ENCODE results near the gene POLR1B. TPM values are rescaled to one million over a fixed set of nuclear protein-coding genes. Genes with fewer than 3 reads are reported as not detected.
"Not testable (repeated sequence)": the region's sequence is repeated elsewhere in the genome, so short reads cannot be mapped to it uniquely, and the experiment has no call there.

POLR1B gene
- 7.8 and 12.6 TPM in 2 replicates for total RNA-seq
- polyA plus RNA-seq: 8.4 and 9.9 TPM in 2 replicates

- Histone ChIP-seq H3K27ac (peak within 1 kb of the TSS; percentile 92), H3K9me3 (ENCODE audit: low read depth) (no peaks in the 10 kb centered on the region), H3K4me1 (ENCODE audit: low read depth) (no peaks in the 10 kb centered on the region), H3K36me3 (peaks cover 6% of the 10 kb centered on the region), H3K4me3 (peak within 1 kb of the TSS; percentile 70), H3K27me3 (no peaks in the 10 kb centered on the region)
- peak; percentile 79 to 88 for DNase-seq (ENCODE audit: low read depth in 1 of 2, low spot score in 1 of 2)
- no peak for TF ChIP-seq CTCF (IDR thresholded peaks at IDR 0.05; ENCODE audit: low read depth, low read length)
Measured at GRCh38 chr2:112542123-112542983, at the start of gene POLR1B. POLR1B (plus strand) TSS chr2:112542465; CDS start chr2:112542495, 30 bp downstream.

- Histone ChIP-seq H3K36me3 (peaks cover 5% of the 10 kb centered on the region), H3K27me3 (no peaks in the 10 kb centered on the region), H3K9me3 (ENCODE audit: low read depth) (no peaks in the 10 kb centered on the region), H3K4me3 (no peak overlapping the region), H3K27ac (no peak overlapping the region), H3K4me1 (ENCODE audit: low read depth) (no peaks in the 10 kb centered on the region)
- TF ChIP-seq CTCF (IDR thresholded peaks at IDR 0.05; ENCODE audit: low read depth, low read length): peak; percentile 17
- peak in 1 of 2 donors; percentile 13 for DNase-seq (ENCODE audit: low read depth in 1 of 2, low spot score in 1 of 2)
Measured at GRCh38 chr2:112493048-112493447, 49.2 kb upstream of the POLR1B start.

GRCh38 chr2:112493858-112494648, 48.2 kb upstream of the POLR1B start:
- Histone ChIP-seq H3K9me3 (ENCODE audit: low read depth) (no peaks in the 10 kb centered on the region), H3K27ac (no peak overlapping the region), H3K36me3 (peaks cover 5% of the 10 kb centered on the region), H3K27me3 (no peaks in the 10 kb centered on the region), H3K4me1 (ENCODE audit: low read depth) (no peaks in the 10 kb centered on the region), H3K4me3 (no peak overlapping the region)
- peak in 1 of 2 donors; percentile 60 for DNase-seq (ENCODE audit: low read depth in 1 of 2, low spot score in 1 of 2)
- no peak for TF ChIP-seq CTCF (IDR thresholded peaks at IDR 0.05; ENCODE audit: low read depth, low read length)

GRCh38 chr2:112494828-112495227, 47.4 kb upstream of the POLR1B start:
- H3K27me3 ChIP-seq: no peaks in the 10 kb centered on the region
- no peak overlapping the region for H3K27ac ChIP-seq
- no peaks in the 10 kb centered on the region for H3K4me1 ChIP-seq (ENCODE audit: low read depth)
- H3K4me3 ChIP-seq: no peak overlapping the region
- no peak for DNase-seq (ENCODE audit: low read depth in 1 of 2, low spot score in 1 of 2)
- no peaks in the 10 kb centered on the region for H3K9me3 ChIP-seq (ENCODE audit: low read depth)
- H3K36me3 ChIP-seq: peaks cover 5% of the 10 kb centered on the region
- no peak for TF ChIP-seq CTCF (IDR thresholded peaks at IDR 0.05; ENCODE audit: low read depth, low read length)

- not testable (repeated sequence) for H3K27ac ChIP-seq
Measured at GRCh38 chr2:112495878-112496277, 46.4 kb upstream of the POLR1B start.

More at GRCh38 chr2:112495878-112496277, 46.4 kb upstream of the POLR1B start:
- H3K9me3 ChIP-seq (ENCODE audit: low read depth); H3K36me3 ChIP-seq; DNase-seq (ENCODE audit: low read depth in 1 of 2, low spot score in 1 of 2); H3K4me3 ChIP-seq; H3K27me3 ChIP-seq; H3K4me1 ChIP-seq (ENCODE audit: low read depth): not testable (repeated sequence)

Measured in cardiac muscle cell (in vitro differentiated cells and primary cell).